Measurements from ENCODE around the gene TNS3.

The TNS3 gene

DNA sequence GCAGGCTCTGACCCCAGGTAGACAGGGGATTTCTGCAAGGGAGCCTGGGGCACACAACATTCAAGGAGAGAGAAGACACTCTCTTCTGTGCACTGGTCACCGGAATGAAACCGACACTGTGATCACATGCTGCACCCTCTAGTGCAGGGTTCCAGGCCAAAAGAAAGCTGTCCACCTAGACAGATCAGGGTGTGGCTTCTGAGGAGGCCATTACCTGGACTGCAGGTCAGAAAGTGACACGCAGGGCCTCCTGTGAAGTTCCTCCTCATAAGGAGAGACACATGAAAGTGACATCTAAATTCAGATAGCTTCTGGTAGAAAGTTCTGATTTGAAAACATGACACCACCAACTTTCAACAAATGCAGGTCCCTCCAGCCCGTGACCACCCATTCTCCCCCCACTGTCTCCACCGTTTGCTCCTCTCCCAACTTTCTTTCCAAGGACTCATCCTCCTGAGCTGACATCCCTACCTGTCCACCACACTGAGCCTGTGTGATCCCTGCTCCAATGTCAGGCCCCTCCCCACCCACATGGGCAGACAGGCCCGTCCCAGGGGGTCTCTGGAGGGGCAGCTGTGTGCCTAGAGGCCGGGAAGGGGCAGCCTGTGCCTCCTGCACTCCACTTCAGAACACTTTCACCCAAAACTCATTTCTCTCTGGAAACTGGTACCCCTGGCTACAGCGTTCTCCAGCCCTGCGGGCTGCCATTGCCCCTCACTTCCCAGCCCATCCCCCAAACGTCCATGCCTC is 198.0 kb downstream of the TNS3 start:
- H3K9me3 ChIP-seq (replicated peaks; ENCODE audit: insufficient read depth, low read length): no peaks in the 10 kb centered on the region
- DNase-seq: no peak
- peaks cover 21% of the 10 kb centered on the region for H3K36me3 ChIP-seq (replicated peaks; ENCODE audit: insufficient read depth, low read length)
- H3K27me3 ChIP-seq (replicated peaks; ENCODE audit: insufficient read depth, low read length): no peaks in the 10 kb centered on the region
- no peak overlapping the region for H3K9ac ChIP-seq (ENCODE audit: low read length)
- no peaks in the 10 kb centered on the region for H3K4me1 ChIP-seq (ENCODE audit: low read length)
- no peak overlapping the region for H3K4me3 ChIP-seq (ENCODE audit: low read length)
- H3K4me2 ChIP-seq (ENCODE audit: low read depth, low read length): no peak overlapping the region
- peaks cover 97% of the 10 kb centered on the region for H3K79me2 ChIP-seq (ENCODE audit: low read length)
- H3F3A ChIP-seq (ENCODE audit: insufficient read depth, low read length): no peaks in the 10 kb centered on the region
- TF ChIP-seq, protein P1, sequence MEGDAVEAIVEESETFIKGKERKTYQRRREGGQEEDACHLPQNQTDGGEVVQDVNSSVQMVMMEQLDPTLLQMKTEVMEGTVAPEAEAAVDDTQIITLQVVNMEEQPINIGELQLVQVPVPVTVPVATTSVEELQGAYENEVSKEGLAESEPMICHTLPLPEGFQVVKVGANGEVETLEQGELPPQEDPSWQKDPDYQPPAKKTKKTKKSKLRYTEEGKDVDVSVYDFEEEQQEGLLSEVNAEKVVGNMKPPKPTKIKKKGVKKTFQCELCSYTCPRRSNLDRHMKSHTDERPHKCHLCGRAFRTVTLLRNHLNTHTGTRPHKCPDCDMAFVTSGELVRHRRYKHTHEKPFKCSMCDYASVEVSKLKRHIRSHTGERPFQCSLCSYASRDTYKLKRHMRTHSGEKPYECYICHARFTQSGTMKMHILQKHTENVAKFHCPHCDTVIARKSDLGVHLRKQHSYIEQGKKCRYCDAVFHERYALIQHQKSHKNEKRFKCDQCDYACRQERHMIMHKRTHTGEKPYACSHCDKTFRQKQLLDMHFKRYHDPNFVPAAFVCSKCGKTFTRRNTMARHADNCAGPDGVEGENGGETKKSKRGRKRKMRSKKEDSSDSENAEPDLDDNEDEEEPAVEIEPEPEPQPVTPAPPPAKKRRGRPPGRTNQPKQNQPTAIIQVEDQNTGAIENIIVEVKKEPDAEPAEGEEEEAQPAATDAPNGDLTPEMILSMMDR (IDR thresholded peaks at IDR 0.05; ENCODE audit: low read length): no peak
- TF ChIP-seq EZH2phosphoT487 (IDR thresholded peaks at IDR 0.05; ENCODE audit: low read length) (no peak), EZH2 (optimal IDR thresholded peaks at IDR 0.05; ENCODE audit: low read depth, low read length) (no peak)
- H3K27ac ChIP-seq (ENCODE audit: low read length): no peak overlapping the region
- H4K20me1 ChIP-seq (ENCODE audit: insufficient read depth, low read length): peaks cover 36% of the 10 kb centered on the region
- H2AFZ ChIP-seq (ENCODE audit: low read length): no peak overlapping the region
- no peaks in the 10 kb centered on the region for H3K9me2 ChIP-seq (replicated peaks; ENCODE audit: insufficient read depth, low read length)

DNA sequence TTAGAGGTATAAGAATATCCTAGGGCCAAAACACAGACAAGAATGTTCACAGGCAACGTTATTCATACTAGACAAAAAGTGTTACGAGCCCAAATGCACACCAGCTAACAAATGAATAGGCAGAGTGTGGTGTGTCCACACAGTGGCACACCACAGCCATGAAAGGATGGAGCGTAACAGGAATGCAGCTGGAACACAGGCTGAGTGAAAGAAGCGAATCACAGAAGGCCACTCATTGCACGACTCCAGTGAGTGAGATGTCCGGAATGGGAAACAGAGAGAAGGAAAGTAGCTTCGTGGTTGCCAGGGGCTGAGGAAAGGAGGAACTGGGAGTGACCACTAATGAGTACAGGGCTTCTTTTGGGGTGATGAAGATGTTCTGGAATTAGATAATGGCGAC is 198.8 kb downstream of the TNS3 start:
- DNase-seq: no peak
- no peak overlapping the region for H3K4me2 ChIP-seq (ENCODE audit: low read depth, low read length)
- H3K9ac ChIP-seq (ENCODE audit: low read length): no peak overlapping the region
- H3K9me3 ChIP-seq (replicated peaks; ENCODE audit: insufficient read depth, low read length): no peaks in the 10 kb centered on the region
- no peaks in the 10 kb centered on the region for H3K27me3 ChIP-seq (replicated peaks; ENCODE audit: insufficient read depth, low read length)
- H3K36me3 ChIP-seq (replicated peaks; ENCODE audit: insufficient read depth, low read length): peaks cover 24% of the 10 kb centered on the region
- peaks cover 99% of the 10 kb centered on the region for H3K79me2 ChIP-seq (ENCODE audit: low read length)
- H2AFZ ChIP-seq (ENCODE audit: low read length): no peak overlapping the region
- no peaks in the 10 kb centered on the region for H3K9me2 ChIP-seq (replicated peaks; ENCODE audit: insufficient read depth, low read length)
- no peaks in the 10 kb centered on the region for H3F3A ChIP-seq (ENCODE audit: insufficient read depth, low read length)
- TF ChIP-seq EZH2 (optimal IDR thresholded peaks at IDR 0.05; ENCODE audit: low read depth, low read length): no peak
- TF ChIP-seq EZH2phosphoT487 (IDR thresholded peaks at IDR 0.05; ENCODE audit: low read length): no peak
- TF ChIP-seq, protein P1 (IDR thresholded peaks at IDR 0.05; ENCODE audit: low read length): no peak
- no peak overlapping the region for H3K27ac ChIP-seq (ENCODE audit: low read length)
- H4K20me1 ChIP-seq (ENCODE audit: insufficient read depth, low read length): peaks cover 35% of the 10 kb centered on the region
- H3K4me3 ChIP-seq (ENCODE audit: low read length): no peak overlapping the region
- H3K4me1 ChIP-seq (ENCODE audit: low read length): no peaks in the 10 kb centered on the region

DNA sequence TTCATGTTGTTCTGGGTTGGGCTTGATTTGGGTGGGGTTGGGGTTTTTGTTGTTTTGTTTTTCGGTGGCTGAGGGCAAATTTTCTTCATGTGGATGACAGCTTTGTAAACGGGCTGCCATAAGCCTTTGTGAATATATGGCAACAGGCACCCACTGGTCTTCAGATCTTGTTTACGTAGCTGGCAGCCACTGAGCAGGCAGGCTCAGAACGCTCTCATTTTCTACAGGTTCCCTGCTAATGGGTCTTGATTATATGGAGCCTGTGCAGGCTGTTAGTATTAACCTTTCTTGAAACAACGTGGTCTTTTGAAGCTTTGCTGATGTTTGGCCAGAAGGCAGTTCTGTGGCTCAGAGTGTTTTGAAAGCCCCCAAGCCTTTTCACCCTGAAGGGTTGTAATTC is 199.7 kb downstream of the TNS3 start:
- H3K9me3 ChIP-seq (replicated peaks; ENCODE audit: insufficient read depth, low read length): no peaks in the 10 kb centered on the region
- no peaks in the 10 kb centered on the region for H3K9me2 ChIP-seq (replicated peaks; ENCODE audit: insufficient read depth, low read length)
- H3K4me3 ChIP-seq (ENCODE audit: low read length): no peak overlapping the region
- H3K4me1 ChIP-seq (ENCODE audit: low read length): no peaks in the 10 kb centered on the region
- H4K20me1 ChIP-seq (ENCODE audit: insufficient read depth, low read length): peaks cover 27% of the 10 kb centered on the region
- H3F3A ChIP-seq (ENCODE audit: insufficient read depth, low read length): no peaks in the 10 kb centered on the region
- H3K4me2 ChIP-seq (ENCODE audit: low read depth, low read length): no peak overlapping the region
- peaks cover 99% of the 10 kb centered on the region for H3K79me2 ChIP-seq (ENCODE audit: low read length)
- H3K36me3 ChIP-seq (replicated peaks; ENCODE audit: insufficient read depth, low read length): peaks cover 20% of the 10 kb centered on the region
- no peaks in the 10 kb centered on the region for H3K27me3 ChIP-seq (replicated peaks; ENCODE audit: insufficient read depth, low read length)
- no peak for TF ChIP-seq EZH2phosphoT487 (IDR thresholded peaks at IDR 0.05; ENCODE audit: low read length)
- TF ChIP-seq, protein P1 (IDR thresholded peaks at IDR 0.05; ENCODE audit: low read length): no peak
- TF ChIP-seq EZH2 (optimal IDR thresholded peaks at IDR 0.05; ENCODE audit: low read depth, low read length): no peak
- no peak overlapping the region for H3K9ac ChIP-seq (ENCODE audit: low read length)
- H3K27ac ChIP-seq (ENCODE audit: low read length): no peak overlapping the region
- no peak overlapping the region for H2AFZ ChIP-seq (ENCODE audit: low read length)
- no peak for DNase-seq
